Rectal smooth muscle tissue (tissue), 1 donor: ENCODE results near the gene DVL2.

Experiments
- H3K27ac ChIP-seq: one replicate; pipeline ENCODE4 v1.7.0; 2013; ENCODE audit warnings: low read depth, low read length, inconsistent platforms
- H3K27me3 ChIP-seq: one replicate; pipeline ENCODE4 v1.7.0; 2013; ENCODE audit warnings: low read length; ENCODE audit not compliant: control insufficient read depth, insufficient read depth
- H3K36me3 ChIP-seq: one replicate; pipeline ENCODE4 v1.7.0; 2013; ENCODE audit warnings: low read length; ENCODE audit not compliant: control insufficient read depth, insufficient read depth
- H3K4me1 ChIP-seq: one replicate; pipeline ENCODE4 v1.7.0; 2013; ENCODE audit warnings: low read length; ENCODE audit not compliant: control insufficient read depth, insufficient read depth
- H3K4me3 ChIP-seq: one replicate; pipeline ENCODE4 v1.7.0; 2013; ENCODE audit warnings: low read length
- H3K9ac ChIP-seq: one replicate; pipeline ENCODE4 v1.7.0; 2013; ENCODE audit warnings: low read length

Gene DVL2

DNA sequence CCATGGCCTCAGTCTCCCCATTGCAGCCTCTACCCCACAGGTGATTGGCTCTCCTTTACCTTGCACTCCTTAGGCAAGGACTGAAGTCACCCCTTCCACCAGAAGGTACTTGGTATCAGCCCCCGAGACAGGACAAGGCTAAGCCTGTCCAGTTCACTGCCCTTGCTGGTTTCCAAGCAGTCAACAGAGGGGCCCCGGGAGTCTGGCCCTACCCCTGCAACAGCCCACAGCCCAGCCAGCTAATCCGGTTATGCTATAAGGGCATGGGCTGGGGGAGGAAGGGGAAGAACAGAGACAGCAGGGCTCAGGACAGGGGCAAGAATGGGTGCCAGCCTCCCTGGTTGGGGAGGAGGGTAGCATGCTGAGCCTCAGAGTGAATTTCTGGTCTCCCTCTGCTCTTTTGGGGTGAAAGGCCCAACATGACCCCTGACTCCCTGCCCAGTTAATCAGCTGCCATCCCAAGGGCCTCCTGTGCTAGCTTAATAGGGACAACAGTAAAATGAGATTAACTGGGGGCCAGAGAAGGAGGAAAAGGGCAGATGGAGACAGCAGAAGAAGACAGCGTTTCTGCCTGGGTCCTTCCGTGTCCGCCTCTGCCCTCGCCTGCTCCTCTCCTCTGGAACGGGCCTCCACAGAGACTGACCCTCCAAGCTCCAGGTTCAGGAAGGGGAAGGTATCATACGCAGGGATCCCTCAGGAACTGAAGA is 25.4 kb downstream of the DVL2 start:
- Histone ChIP-seq H3K36me3 (no peaks in the 10 kb centered on the region), H3K4me1 (peaks cover 11% of the 10 kb centered on the region), H3K27ac (no peak overlapping the region), H3K27me3 (peaks cover under 1% of the 10 kb centered on the region), H3K9ac (no peak overlapping the region), H3K4me3 (no peak overlapping the region)

DNA sequence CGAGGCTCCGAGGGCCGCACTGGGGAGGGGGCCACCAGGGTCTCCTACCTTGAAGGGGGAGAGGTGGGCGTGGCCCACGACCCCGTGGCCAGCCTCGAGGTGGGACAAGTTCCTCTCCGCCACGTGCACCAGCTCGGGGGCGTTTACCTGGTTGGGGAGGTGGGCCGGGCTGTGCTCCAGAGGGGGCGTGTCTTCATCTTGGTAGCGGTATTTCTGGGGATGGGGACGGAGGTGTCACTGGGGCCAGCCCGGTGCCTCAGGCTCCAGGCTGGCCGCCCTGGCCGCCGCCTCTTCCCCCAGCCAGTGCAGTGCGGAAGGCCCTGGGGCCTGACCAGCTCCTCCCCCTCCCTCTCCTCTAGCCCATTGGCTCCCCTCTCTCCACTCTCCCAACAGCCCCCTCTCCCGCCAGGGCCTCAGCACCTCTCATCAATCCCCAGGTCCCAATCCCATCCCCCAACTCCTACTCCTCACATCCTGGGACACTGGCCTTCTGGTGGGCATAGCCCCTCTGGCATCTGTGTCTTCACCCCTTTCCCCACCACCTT is 26.2 kb downstream of the DVL2 start:
- Histone ChIP-seq H3K4me1 (peaks cover 7% of the 10 kb centered on the region), H3K27me3 (no peaks in the 10 kb centered on the region), H3K9ac (no peak overlapping the region), H3K36me3 (no peaks in the 10 kb centered on the region), H3K27ac (no peak overlapping the region), H3K4me3 (no peak overlapping the region)

DNA sequence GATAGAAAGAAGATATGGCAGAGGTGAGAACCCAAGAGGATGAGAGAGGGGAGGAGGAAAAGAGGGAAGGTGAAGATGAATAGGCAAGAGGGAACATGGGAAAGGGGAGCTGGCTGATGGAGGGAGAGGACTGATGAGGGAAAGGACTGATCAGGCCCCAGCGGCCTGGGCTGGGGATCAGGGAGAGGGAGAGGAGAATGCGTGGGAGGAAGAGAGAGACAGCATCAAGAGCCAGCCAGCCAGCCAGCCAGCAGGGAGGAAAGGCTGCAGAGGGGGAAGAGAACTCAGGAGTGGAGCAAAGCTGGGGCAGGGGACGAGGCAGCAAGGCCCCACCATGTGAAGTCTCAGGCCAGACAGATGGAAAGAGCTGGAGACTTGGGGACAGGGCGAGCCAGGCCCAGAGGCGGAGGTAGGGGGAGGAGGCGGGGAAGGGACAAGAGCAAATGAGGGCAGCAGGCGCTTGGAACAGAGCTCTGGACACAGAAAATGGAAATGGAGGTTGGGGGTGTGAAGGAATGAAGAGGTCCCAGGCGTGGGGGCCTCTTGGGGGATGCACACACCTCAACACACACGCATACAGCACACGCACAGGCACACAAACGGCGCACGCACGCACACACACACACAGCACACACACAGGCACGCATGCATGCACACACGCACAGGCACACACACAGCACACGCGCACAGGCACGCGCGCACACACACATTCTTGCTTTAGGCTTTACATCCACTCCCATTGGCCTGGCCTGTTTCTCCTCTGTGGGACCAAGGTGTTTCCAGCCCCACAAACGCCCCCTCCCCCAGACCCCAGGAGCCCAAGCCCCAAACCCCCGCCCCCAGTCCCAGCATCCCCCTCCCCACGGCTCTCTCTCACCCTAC is 27.0 kb downstream of the DVL2 start:
- no peak overlapping the region for H3K9ac ChIP-seq
- peaks cover 7% of the 10 kb centered on the region for H3K4me1 ChIP-seq
- H3K4me3 ChIP-seq: no peak overlapping the region
- no peaks in the 10 kb centered on the region for H3K27me3 ChIP-seq
- H3K27ac ChIP-seq: no peak overlapping the region
- peaks cover 5% of the 10 kb centered on the region for H3K36me3 ChIP-seq

DNA sequence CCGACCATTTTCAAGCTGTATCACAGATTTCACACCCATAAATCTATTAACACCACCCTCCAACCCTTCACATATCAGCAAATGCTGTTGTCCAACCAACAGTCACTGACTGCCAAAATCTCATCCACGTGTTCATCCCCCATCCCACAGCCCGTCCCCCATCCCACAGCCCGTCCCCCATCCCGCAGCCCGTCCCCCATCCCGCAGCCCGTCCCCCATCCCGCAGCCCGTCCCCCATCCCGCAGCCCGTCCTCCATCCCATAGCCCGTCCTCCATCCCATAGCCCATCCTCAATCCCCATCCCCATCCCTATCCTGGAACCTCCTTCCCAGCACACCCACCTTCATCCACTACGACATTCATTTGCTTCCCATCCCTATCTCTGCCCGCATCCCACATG is 28.8 kb downstream of the DVL2 start:
- peak overlapping the region; percentile 65 for H3K27ac ChIP-seq
- peaks cover 5% of the 10 kb centered on the region for H3K36me3 ChIP-seq
- H3K9ac ChIP-seq: no peak overlapping the region
- H3K4me3 ChIP-seq: peak overlapping the region; percentile 61
- peaks cover 3% of the 10 kb centered on the region for H3K4me1 ChIP-seq
- no peaks in the 10 kb centered on the region for H3K27me3 ChIP-seq

DNA sequence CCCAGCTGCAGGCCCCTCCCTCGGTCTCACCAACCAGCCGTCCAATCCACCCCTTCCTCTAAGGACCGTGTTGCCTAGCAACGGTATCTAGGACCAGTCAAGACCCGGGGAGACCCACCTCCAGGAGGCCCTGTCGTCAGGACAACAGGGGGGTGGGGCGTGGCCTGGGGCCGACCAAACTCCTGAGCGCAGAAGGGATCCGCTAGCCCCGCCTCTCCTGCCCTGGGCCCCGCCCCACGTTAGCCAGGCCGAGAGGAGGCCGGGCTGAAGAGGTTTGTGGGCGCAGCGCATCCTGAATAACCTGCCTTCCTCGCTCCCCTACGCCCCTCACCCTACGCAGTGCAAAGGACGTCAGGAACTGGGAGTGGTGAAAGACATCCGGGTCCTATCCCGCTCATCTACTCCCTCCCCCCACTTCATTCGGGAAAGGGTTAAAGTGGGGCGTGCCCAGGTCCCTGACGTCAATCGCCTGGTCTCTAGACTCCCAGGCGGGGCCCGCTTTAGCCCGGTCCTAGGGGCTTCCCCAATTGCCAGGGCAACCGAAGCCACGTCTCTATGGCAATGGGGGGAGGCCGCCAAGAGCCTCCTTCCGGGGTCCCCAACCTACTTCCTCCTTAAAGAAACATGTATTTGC is 29.4 kb downstream of the DVL2 start:
- Histone ChIP-seq H3K4me3 (peak overlapping the region; percentile 61), H3K27ac (peak overlapping the region; percentile 65), H3K27me3 (no peaks in the 10 kb centered on the region), H3K9ac (no peak overlapping the region), H3K36me3 (peaks cover 5% of the 10 kb centered on the region), H3K4me1 (peaks cover 3% of the 10 kb centered on the region)

DNA sequence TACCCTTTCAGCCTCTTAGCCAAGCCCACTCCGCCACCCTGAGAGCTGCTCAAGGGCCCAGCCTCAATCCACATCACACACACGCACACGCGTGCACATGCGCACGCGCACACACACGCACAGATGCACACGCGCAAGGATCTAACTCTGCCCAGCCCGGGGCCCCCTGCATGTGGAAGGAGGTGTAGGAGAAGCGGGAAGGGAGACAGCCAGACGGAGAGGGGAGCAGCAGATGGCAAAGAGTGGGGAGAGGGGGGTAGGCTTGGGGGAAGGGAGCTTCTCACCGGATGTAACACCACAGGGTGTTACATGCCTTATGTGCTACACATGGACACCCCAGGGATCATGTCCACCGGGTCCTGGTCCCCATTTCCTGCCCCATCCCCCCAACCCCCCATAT is 30.0 kb downstream of the DVL2 start:
- peaks cover 5% of the 10 kb centered on the region for H3K36me3 ChIP-seq
- H3K4me3 ChIP-seq: peak overlapping the region; percentile 22
- peak overlapping the region; percentile 65 for H3K27ac ChIP-seq
- no peak overlapping the region for H3K9ac ChIP-seq
- H3K4me1 ChIP-seq: peaks cover 3% of the 10 kb centered on the region
- no peaks in the 10 kb centered on the region for H3K27me3 ChIP-seq

DNA sequence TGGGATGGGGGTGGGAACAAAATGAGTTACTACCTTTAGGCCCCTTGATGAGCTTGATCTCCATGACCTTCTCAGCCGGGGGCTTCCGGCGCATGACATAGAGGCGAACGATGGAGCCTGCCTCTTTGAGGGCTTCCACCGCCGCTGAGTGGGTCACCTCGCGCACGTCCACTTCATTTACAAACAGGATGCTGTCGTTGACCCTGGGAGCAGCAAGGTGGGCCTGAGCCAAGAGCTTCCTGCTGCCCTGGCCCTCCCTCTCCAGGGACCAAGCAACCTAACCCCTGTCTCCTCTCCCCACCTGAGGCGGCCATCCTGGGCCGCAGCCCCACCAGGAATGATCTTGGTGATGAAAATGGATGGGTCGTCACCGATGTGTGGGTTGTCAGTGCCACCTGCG is 30.9 kb downstream of the DVL2 start:
- H3K9ac ChIP-seq: no peak overlapping the region
- H3K27ac ChIP-seq: no peak overlapping the region

DNA sequence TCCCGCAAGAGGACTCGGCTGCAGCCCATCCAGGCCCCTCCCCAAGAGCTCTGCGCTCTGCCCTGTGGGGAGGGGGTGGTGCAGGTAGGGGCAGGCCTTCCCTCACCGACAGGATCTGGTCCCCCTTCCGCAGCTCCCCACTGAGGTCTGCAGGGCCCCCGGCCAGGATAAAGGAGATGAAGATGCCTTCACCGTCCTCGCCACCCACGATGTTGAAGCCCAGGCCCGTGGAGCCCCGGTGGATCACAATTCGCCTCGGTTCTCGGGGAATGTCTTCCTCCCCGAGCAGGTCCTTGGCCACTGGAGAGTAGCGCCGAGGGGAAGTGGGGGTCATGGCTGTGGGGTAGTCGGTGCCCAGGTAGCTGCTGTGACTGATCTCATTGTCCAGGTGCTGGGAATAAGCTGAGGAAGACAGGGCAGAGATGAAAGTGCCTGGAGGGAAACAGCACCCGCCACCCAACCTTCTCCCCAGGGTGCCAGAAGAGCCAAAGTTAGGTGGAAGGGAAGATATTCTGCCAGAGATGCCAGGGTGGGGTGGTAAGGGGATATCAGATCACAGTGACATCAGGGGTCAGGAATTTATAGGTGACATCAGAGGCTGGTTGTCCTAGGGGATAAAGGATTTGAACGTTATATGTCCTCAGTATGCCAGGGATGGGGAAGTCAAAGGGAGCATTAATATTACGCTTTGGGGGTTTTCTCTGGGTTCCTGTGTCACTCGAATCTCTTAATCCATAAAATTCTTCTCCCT is 37.5 kb downstream of the DVL2 start:
- Histone ChIP-seq H3K4me1 (no peaks in the 10 kb centered on the region), H3K27ac (no peak overlapping the region), H3K36me3 (peaks cover 15% of the 10 kb centered on the region), H3K4me3 (no peak overlapping the region), H3K27me3 (no peaks in the 10 kb centered on the region), H3K9ac (no peak overlapping the region)

More for the DNA sequence above, 30.9 kb downstream of the DVL2 start:
- H3K4me1 ChIP-seq: peaks cover 3% of the 10 kb centered on the region
- no peak overlapping the region for H3K4me3 ChIP-seq
- peaks cover 5% of the 10 kb centered on the region for H3K36me3 ChIP-seq
- no peaks in the 10 kb centered on the region for H3K27me3 ChIP-seq

DNA sequence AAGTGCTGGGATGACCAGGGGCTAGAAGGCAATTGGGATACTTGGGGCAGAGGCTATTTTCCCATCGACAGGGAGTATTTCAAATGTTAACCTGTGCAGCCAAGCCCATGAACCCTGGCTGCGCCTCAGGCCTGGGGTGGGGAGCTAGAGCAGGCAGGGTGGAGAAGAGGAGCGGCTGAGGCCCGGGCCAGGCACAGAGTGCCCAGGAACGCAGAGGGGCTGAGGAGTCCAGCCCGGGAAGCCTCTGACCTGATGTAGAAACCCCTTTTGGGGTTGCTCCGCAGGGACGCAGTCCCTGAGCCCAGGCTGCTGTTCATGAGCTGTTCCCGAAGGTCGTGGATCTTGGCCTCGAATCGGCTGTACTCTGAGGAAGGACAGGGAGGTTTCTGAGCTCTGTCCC is 38.3 kb downstream of the DVL2 start:
- Histone ChIP-seq H3K4me1 (no peaks in the 10 kb centered on the region), H3K9ac (no peak overlapping the region), H3K27me3 (no peaks in the 10 kb centered on the region), H3K27ac (no peak overlapping the region), H3K36me3 (peaks cover 15% of the 10 kb centered on the region), H3K4me3 (no peak overlapping the region)

DNA sequence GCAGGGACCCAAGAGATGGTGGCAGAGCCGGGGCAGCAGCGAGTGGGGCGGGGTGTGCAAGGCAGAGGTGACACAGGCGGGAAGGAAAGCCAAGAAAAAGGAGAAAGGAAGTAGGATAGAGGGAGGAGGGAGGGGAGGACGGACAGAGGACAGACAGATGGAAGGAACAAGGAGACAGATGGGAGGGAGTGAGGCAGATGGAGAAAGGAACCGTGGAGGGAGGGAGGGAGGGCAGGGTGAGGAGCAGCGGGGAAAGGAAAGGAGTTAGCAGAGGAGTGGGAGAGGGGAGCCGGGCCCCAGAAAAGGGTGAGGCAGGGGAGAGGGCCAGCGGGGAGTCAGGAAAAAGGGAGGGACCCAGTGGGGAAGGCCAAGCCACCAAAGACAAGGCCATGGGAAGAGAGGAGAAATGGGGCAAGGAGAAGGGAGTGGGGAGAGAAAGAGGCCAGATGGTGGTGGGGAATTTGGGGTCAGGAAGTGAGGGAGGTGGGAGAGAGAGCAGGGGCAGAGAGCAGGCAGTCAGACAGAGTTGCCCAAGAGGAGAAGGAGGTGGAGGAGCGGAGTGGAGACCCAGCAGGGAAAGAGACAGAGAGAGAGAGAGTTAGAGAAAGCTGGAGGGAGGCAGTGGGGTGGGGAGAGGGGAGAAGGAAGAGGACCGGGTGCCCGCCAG is 41.9 kb downstream of the DVL2 start:
- no peaks in the 10 kb centered on the region for H3K4me1 ChIP-seq
- no peak overlapping the region for H3K27ac ChIP-seq
- peaks cover 15% of the 10 kb centered on the region for H3K36me3 ChIP-seq
- H3K4me3 ChIP-seq: no peak overlapping the region
- H3K9ac ChIP-seq: no peak overlapping the region
- no peaks in the 10 kb centered on the region for H3K27me3 ChIP-seq

DNA sequence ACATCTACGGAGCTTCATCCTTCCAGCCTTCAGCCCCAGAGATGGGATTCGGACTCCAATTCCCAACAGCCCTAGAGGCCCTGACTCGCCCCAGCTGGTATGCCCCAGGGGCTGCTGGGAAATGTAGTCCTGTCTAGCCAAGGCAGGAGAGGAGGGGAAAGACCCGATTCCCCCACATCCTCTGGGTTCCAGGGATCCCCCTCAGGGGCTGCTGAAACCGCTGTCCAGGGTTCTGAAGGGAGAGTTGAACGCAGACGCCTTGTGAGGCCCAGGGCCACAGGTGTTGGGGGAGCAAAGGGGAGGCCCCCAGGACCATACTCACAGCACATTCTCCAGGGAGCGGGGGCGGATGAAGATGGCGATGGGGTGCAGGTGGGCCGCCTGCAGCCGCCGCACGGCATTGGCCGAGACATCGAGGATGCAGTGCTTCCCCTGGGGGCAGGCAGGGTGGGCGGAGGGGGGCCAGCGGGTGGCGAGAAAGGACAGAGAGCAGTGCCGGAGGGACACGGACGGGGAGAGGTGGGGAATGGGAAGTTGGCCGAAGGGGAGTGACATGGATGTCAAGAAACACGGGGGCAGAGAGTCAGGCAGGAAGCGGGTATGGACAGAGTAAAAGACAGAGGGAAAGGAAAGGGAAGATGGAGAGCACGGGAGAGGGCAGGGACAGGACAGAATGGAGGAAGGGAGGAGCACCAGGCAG is 42.6 kb downstream of the DVL2 start:
- H3K36me3 ChIP-seq: peaks cover 15% of the 10 kb centered on the region
- no peak overlapping the region for H3K9ac ChIP-seq
- H3K27me3 ChIP-seq: no peaks in the 10 kb centered on the region
- H3K4me3 ChIP-seq: no peak overlapping the region
- no peak overlapping the region for H3K27ac ChIP-seq
- no peaks in the 10 kb centered on the region for H3K4me1 ChIP-seq
